ENCODE results near the gene PHLDA3. TPM values are rescaled to one million over a fixed set of nuclear protein-coding genes. Genes with fewer than 3 reads are reported as not detected.
A peak's percentile ranks its signal among the peaks of the same experiment; 100 is the strongest.

The PHLDA3 gene
- total RNA-seq, 1 donor from 2014 or later, result 11.7 TPM

GRCh38 chr1:201459052-201459451, 9.9 kb downstream of the PHLDA3 start:
- Mint-ChIP-seq H3K36me3 (ENCODE audit: low read depth) (no peaks in the 10 kb centered on the region), H3K4me3 (no peak overlapping the region), H3K4me1 (peaks cover 8% of the 10 kb centered on the region), H3K9me3 (no peaks in the 10 kb centered on the region), H3K27ac (no peak overlapping the region), H3K27me3 (peaks cover 12% of the 10 kb centered on the region)
- intact Hi-C loops (cut with micrococcal nuclease), result no loop called here
- no peak for DNase-seq

- H3K27ac Mint-ChIP-seq, result no peak overlapping the region
- DNase-seq, result no peak
- no peaks in the 10 kb centered on the region for H3K36me3 Mint-ChIP-seq (ENCODE audit: low read depth)
- H3K4me3 Mint-ChIP-seq, result no peak overlapping the region
- H3K9me3 Mint-ChIP-seq, result no peaks in the 10 kb centered on the region
- peaks cover 17% of the 10 kb centered on the region for H3K4me1 Mint-ChIP-seq
- H3K27me3 Mint-ChIP-seq, result peaks cover 14% of the 10 kb centered on the region
- intact Hi-C loops (cut with micrococcal nuclease), result no loop called here
Measured at GRCh38 chr1:201457508-201457960, 11.5 kb downstream of the PHLDA3 start.

GRCh38 chr1:201456499-201457309, 12.3 kb downstream of the PHLDA3 start:
- Mint-ChIP-seq H3K27ac (no peak overlapping the region), H3K36me3 (ENCODE audit: low read depth) (no peaks in the 10 kb centered on the region), H3K4me3 (no peak overlapping the region), H3K27me3 (peaks cover 17% of the 10 kb centered on the region), H3K9me3 (no peaks in the 10 kb centered on the region), H3K4me1 (peaks cover 19% of the 10 kb centered on the region)
- intact Hi-C loops (cut with micrococcal nuclease), result no loop called here
- no peak for DNase-seq

GRCh38 chr1:201455098-201455497, 13.9 kb downstream of the PHLDA3 start:
- no peak for DNase-seq
- Mint-ChIP-seq H3K4me3 (no peak overlapping the region), H3K27me3 (peaks cover 18% of the 10 kb centered on the region), H3K4me1 (peaks cover 25% of the 10 kb centered on the region), H3K36me3 (ENCODE audit: low read depth) (no peaks in the 10 kb centered on the region), H3K27ac (no peak overlapping the region), H3K9me3 (no peaks in the 10 kb centered on the region)
- intact Hi-C loops (cut with micrococcal nuclease), result no loop called here

- no peaks in the 10 kb centered on the region for H3K9me3 Mint-ChIP-seq
- H3K36me3 Mint-ChIP-seq (ENCODE audit: low read depth), result no peaks in the 10 kb centered on the region
- no peak overlapping the region for H3K27ac Mint-ChIP-seq
- intact Hi-C loops (cut with micrococcal nuclease), result loop anchor here (1.0 kb wide), 1 partner anchor 15 kb away; the partner anchor contains the start of gene PHLDA3
- peaks cover 25% of the 10 kb centered on the region for H3K4me1 Mint-ChIP-seq
- DNase-seq, result no peak
- no peak overlapping the region for H3K4me3 Mint-ChIP-seq
- H3K27me3 Mint-ChIP-seq, result peaks cover 18% of the 10 kb centered on the region
Measured at GRCh38 chr1:201454608-201455007, 14.4 kb downstream of the PHLDA3 start.

- no peak overlapping the region for H3K27ac Mint-ChIP-seq
- intact Hi-C loops (cut with micrococcal nuclease), result no loop called here
- peaks cover 18% of the 10 kb centered on the region for H3K27me3 Mint-ChIP-seq
- H3K9me3 Mint-ChIP-seq, result no peaks in the 10 kb centered on the region
- H3K4me3 Mint-ChIP-seq, result no peak overlapping the region
- no peak for DNase-seq
- no peaks in the 10 kb centered on the region for H3K36me3 Mint-ChIP-seq (ENCODE audit: low read depth)
- H3K4me1 Mint-ChIP-seq, result peaks cover 29% of the 10 kb centered on the region
Measured at GRCh38 chr1:201452866-201453265, 16.1 kb downstream of the PHLDA3 start.

GRCh38 chr1:201450721-201451291, 18.2 kb downstream of the PHLDA3 start:
- Mint-ChIP-seq H3K27me3 (peaks cover 12% of the 10 kb centered on the region), H3K4me3 (no peak overlapping the region), H3K4me1 (peaks cover 29% of the 10 kb centered on the region), H3K27ac (no peak overlapping the region), H3K36me3 (ENCODE audit: low read depth) (no peaks in the 10 kb centered on the region), H3K9me3 (no peaks in the 10 kb centered on the region)
- peak; percentile 70 for DNase-seq
- intact Hi-C loops (cut with micrococcal nuclease), result no loop called here

GRCh38 chr1:201448990-201449389, 20.0 kb downstream of the PHLDA3 start:
- Mint-ChIP-seq H3K4me3 (no peak overlapping the region), H3K27me3 (peaks cover 16% of the 10 kb centered on the region), H3K9me3 (no peaks in the 10 kb centered on the region), H3K4me1 (peaks cover 34% of the 10 kb centered on the region), H3K36me3 (ENCODE audit: low read depth) (no peaks in the 10 kb centered on the region), H3K27ac (no peak overlapping the region)
- DNase-seq, result no peak
- intact Hi-C loops (cut with micrococcal nuclease), result loop anchor here (1.0 kb wide), 3 partner anchors 19 to 64 kb away; no protein-coding TSS in a partner anchor

- intact Hi-C loops (cut with micrococcal nuclease), result loop anchor here (1.0 kb wide), 3 partner anchors 20 to 65 kb away; no protein-coding TSS in a partner anchor
- Mint-ChIP-seq H3K27me3 (peaks cover 22% of the 10 kb centered on the region), H3K9me3 (no peaks in the 10 kb centered on the region), H3K4me1 (peaks cover 30% of the 10 kb centered on the region), H3K27ac (no peak overlapping the region), H3K36me3 (ENCODE audit: low read depth) (no peaks in the 10 kb centered on the region), H3K4me3 (no peak overlapping the region)
- DNase-seq, result peak; percentile 85
Measured at GRCh38 chr1:201447903-201448871, 20.8 kb downstream of the PHLDA3 start.

- intact Hi-C loops (cut with micrococcal nuclease), result no loop called here
- no peaks in the 10 kb centered on the region for H3K36me3 Mint-ChIP-seq (ENCODE audit: low read depth)
Measured at GRCh38 chr1:201445310-201445709, 23.7 kb downstream of the PHLDA3 start.

GRCh38 chr1:201444792-201445191, 24.2 kb downstream of the PHLDA3 start:
- DNase-seq, result no peak
- intact Hi-C loops (cut with micrococcal nuclease), result no loop called here
- Mint-ChIP-seq H3K27me3 (peaks cover 36% of the 10 kb centered on the region), H3K4me3 (no peak overlapping the region), H3K27ac (no peak overlapping the region), H3K9me3 (no peaks in the 10 kb centered on the region), H3K4me1 (peaks cover 19% of the 10 kb centered on the region), H3K36me3 (ENCODE audit: low read depth) (no peaks in the 10 kb centered on the region)

More at GRCh38 chr1:201445310-201445709, 23.7 kb downstream of the PHLDA3 start:
- DNase-seq, result no peak
- no peak overlapping the region for H3K4me3 Mint-ChIP-seq
- peaks cover 19% of the 10 kb centered on the region for H3K4me1 Mint-ChIP-seq
- H3K27ac Mint-ChIP-seq, result peak overlapping the region; percentile 4
- peaks cover 34% of the 10 kb centered on the region for H3K27me3 Mint-ChIP-seq
- H3K9me3 Mint-ChIP-seq, result no peaks in the 10 kb centered on the region

- intact Hi-C loops (cut with micrococcal nuclease), result no loop called here
- peaks cover 40% of the 10 kb centered on the region for H3K27me3 Mint-ChIP-seq
- H3K27ac Mint-ChIP-seq, result no peak overlapping the region
- H3K9me3 Mint-ChIP-seq, result no peaks in the 10 kb centered on the region
- no peak overlapping the region for H3K4me3 Mint-ChIP-seq
- H3K4me1 Mint-ChIP-seq, result peaks cover 19% of the 10 kb centered on the region
- DNase-seq, result no peak
- H3K36me3 Mint-ChIP-seq (ENCODE audit: low read depth), result no peaks in the 10 kb centered on the region
Measured at GRCh38 chr1:201443747-201444146, 25.2 kb downstream of the PHLDA3 start.

GRCh38 chr1:201436969-201437368, 32.0 kb downstream of the PHLDA3 start:
- intact Hi-C loops (cut with micrococcal nuclease), result loop anchor here (2.0 kb wide), 1 partner anchor 44 kb away; no protein-coding TSS in a partner anchor
- peaks cover 5% of the 10 kb centered on the region for H3K4me1 Mint-ChIP-seq
- no peaks in the 10 kb centered on the region for H3K9me3 Mint-ChIP-seq
- H3K4me3 Mint-ChIP-seq, result no peak overlapping the region
- no peaks in the 10 kb centered on the region for H3K36me3 Mint-ChIP-seq (ENCODE audit: low read depth)
- peaks cover 32% of the 10 kb centered on the region for H3K27me3 Mint-ChIP-seq
- DNase-seq, result no peak
- no peak overlapping the region for H3K27ac Mint-ChIP-seq
